Heart left ventricle (tissue), 13 donors: ENCODE data around the gene C6orf47.
"Not testable (repeated sequence)": the region's sequence is repeated elsewhere in the genome, so short reads cannot be mapped to it uniquely, and the experiment has no call there.

Source experiments
- CTCF ChIP-seq, 12 donors: fragments of 200-600 bp; sonication (generic) in 4 of 12; IDR thresholded peaks; one replicate each; pipeline versions ENCODE4 v1.5.0 to v1.8.0; 2018 to 2022; ENCODE audit warnings: antibody characterized with exemption in 12 of 12, mild to moderate bottlenecking in 5 of 12
- POLR2A ChIP-seq, 2 donors: fragments of 450-650 bp; IDR thresholded peaks; one replicate each; pipeline ENCODE4 v1.6.1; 2017; ENCODE audit warnings: antibody characterized with exemption in 2 of 2, mild to moderate bottlenecking in 2 of 2, moderate library complexity in 2 of 2
- donor health status: ischemic (EF 13 %, LVEDD 7.1; RV severe dilation, severe dysfunction).
- donor health status: DM: no; HTN: yes; CAD: no.
- donor health status: DM: no; HTN: no; CAD: no.
- donor health status: ischemic (EF 25% LVEDD 6.9; RV normal size, moderate dysfunction).
- donor health status: ischemic (EF 25% LVEDD 5.7; RV mildly dilated, moderate dysfunction).
- donor health status: ischemic (EF 35%, LVEDD 5.7; RV mildly dilated, moderate dysfunction).
- donor health status: nonischemic (EF 11% LVEDD 7.7; RV severe dilation, severe dysfunction).
- donor health status: DM: yes; HTN: yes; CAD: no.
- donor health status: PGD.
- donor health status: ischemic (EF 29% LVEDD 5.4; RV normal size, mild dysfunction).
- donor health status: nonischemic (EF 23%, LVEDD 6.1; RV moderate dilation, normal function).

GRCh38 chr6:31709157-31709556 is 48.6 kb upstream of the C6orf47 start:
- not testable (repeated sequence) for TF ChIP-seq CTCF, POLR2A (IDR thresholded peaks at IDR 0.05)
